Thoracic aorta (tissue), 2 donors: Measurements from ENCODE around the gene SLC36A3. TPM values are rescaled to one million over a fixed set of nuclear protein-coding genes. Genes with fewer than 3 reads are reported as not detected.

Source experiments
- ATAC-seq: fragments of 150-250 bp; one replicate; pipeline ENCODE4 v1.8.0; 2017; ENCODE audit warnings: low read depth; ENCODE audit not compliant: insufficient number of reproducible peaks, low FRiP score
- DNase-seq: peaks from one replicate; pipeline ENCODE4 v3.0.0-alpha.2; 2020; ENCODE audit warnings: low spot score
- H3K27ac ChIP-seq, 2 donors: fragments of 200-600 bp; sonication (generic); 1 replicate in 1 of 2; 2 replicates in 1 of 2; pipeline ENCODE4 v1.5.1; 2016; ENCODE audit warnings: mild to moderate bottlenecking in 2 of 2, moderate library complexity in 2 of 2
- H3K27me3 ChIP-seq: fragments of 200-600 bp; sonication (generic); replicated peaks from 2 replicates; pipeline ENCODE4 v1.6.0; 2016; ENCODE audit warnings: mild to moderate bottlenecking; ENCODE audit not compliant: insufficient read depth
- H3K36me3 ChIP-seq: fragments of 200-600 bp; sonication (generic); one replicate; pipeline ENCODE4 v1.5.1; 2016
- H3K4me1 ChIP-seq, 2 donors: fragments of 200-600 bp; sonication (generic); 1 replicate in 1 of 2; 2 replicates in 1 of 2; pipeline versions ENCODE4 v1.5.1 to v1.6.0; 2016; ENCODE audit warnings: low read depth in 2 of 2, mild to moderate bottlenecking in 1 of 2; ENCODE audit not compliant: control insufficient read depth in 1 of 2
- H3K4me3 ChIP-seq: fragments of 200-600 bp; sonication (generic); 2 replicates; pipeline ENCODE4 v1.5.1; 2016; ENCODE audit warnings: mild to moderate bottlenecking
- H3K9me3 ChIP-seq: fragments of 200-600 bp; sonication (generic); 2 replicates; pipeline ENCODE4 v1.5.1; 2016
- total RNA-seq, 2 donors: library from RNA; depleted of rRNA; stranded (reverse); fragments of >200 nt; gene quantifications; one replicate each; pipeline versions ENCODE4 v1.1.0 to v1.2.3, GENCODE V29; 2016
- TF ChIP-seq, protein P1 (sequence below): fragments of 200-600 bp; sonication (generic); IDR thresholded peaks from one replicate; pipeline ENCODE4 v1.5.1; 2019; ENCODE audit warnings: antibody characterized with exemption

SLC36A3 gene
- not detected for total RNA-seq

DNA sequence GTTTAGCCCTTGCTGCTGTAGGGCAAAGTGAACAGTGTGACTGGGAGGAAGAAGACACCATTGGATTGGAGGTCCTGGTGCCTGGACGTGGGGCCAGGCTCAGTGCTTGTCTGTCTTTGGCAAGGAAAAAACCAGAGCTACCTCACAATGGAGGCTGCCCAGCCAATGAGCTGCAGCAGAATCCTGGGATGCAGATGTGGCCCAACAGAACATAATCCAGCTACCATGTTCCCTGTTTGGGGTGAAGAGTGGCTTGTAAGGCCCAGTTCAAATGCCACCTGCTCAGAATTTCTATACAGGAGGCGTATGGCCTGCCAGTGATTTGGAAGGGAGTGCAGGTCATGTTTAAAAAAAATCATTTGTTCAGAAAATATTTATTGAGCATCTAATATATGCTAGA, at the start of gene SLC36A3:
Gene SLC36A3 (minus strand): TSS at position 101 of the 400 bp plus-strand sequence. CDS start 412 bp downstream, outside the sequence.
- Histone ChIP-seq H3K27ac (no peak within 1 kb of the TSS), H3K4me3 (no peak within 1 kb of the TSS), H3K9me3 (no peaks in the 10 kb centered on the region), H3K4me1 (no peaks in the 10 kb centered on the region), H3K27me3 (no peaks in the 10 kb centered on the region), H3K36me3 (no peaks in the 10 kb centered on the region)
- ATAC-seq, result no peak
- TF ChIP-seq, protein P1, sequence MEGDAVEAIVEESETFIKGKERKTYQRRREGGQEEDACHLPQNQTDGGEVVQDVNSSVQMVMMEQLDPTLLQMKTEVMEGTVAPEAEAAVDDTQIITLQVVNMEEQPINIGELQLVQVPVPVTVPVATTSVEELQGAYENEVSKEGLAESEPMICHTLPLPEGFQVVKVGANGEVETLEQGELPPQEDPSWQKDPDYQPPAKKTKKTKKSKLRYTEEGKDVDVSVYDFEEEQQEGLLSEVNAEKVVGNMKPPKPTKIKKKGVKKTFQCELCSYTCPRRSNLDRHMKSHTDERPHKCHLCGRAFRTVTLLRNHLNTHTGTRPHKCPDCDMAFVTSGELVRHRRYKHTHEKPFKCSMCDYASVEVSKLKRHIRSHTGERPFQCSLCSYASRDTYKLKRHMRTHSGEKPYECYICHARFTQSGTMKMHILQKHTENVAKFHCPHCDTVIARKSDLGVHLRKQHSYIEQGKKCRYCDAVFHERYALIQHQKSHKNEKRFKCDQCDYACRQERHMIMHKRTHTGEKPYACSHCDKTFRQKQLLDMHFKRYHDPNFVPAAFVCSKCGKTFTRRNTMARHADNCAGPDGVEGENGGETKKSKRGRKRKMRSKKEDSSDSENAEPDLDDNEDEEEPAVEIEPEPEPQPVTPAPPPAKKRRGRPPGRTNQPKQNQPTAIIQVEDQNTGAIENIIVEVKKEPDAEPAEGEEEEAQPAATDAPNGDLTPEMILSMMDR, result no peak
- no peak for DNase-seq

DNA sequence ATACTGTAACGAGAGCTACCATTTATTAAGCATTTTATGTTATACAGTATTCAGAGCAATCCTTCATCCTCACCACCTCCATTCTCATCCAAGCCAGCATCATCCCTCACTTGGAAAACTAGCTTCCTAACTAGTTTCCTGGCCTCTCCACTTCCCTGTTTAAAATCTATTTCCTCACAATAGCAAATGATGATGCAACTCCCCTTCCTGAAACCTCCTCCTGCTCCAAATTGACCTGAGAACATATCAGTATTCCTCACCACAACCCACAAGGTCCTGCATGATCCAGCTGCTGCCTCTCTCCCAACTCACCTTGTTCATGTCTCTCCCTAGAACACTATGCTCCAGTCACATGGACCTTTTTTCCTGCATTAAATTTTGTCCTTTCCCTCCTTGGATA, 48.1 kb upstream of the SLC36A3 start:
- Histone ChIP-seq H3K36me3 (no peaks in the 10 kb centered on the region), H3K27me3 (no peaks in the 10 kb centered on the region), H3K9me3 (no peaks in the 10 kb centered on the region), H3K4me3 (no peak overlapping the region), H3K27ac (no peak overlapping the region), H3K4me1 (no peaks in the 10 kb centered on the region)
- ATAC-seq (no peak), DNase-seq (no peak)
- TF ChIP-seq, protein P1, result no peak

DNA sequence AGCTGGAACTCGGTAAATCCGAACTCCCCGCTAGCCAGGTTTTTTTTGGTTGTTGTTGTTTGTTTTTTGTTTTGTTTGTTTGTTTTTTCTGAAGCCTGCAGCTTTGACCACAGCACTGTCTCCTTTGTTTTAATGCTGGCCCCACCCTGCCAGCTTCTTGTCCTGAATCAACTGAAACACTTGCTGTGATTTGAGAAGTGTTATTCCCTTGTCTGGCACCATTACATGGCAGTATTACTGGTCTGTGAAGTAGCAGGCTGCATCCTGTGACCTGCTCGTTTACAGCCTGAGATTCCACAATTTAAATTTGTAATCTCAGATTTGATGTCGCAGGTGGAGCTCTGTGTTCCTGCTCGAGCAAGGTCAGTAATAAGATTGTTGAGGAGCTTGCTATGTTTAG, 45.2 kb upstream of the SLC36A3 start:
- Histone ChIP-seq H3K27ac (no peak overlapping the region), H3K4me3 (no peak overlapping the region), H3K27me3 (no peaks in the 10 kb centered on the region), H3K36me3 (no peaks in the 10 kb centered on the region), H3K4me1 (peaks cover 0 to 8% of the 10 kb centered on the region in 2 donors), H3K9me3 (no peaks in the 10 kb centered on the region)
- no peak for DNase-seq
- TF ChIP-seq, protein P1, result no peak
- ATAC-seq, result no peak

DNA sequence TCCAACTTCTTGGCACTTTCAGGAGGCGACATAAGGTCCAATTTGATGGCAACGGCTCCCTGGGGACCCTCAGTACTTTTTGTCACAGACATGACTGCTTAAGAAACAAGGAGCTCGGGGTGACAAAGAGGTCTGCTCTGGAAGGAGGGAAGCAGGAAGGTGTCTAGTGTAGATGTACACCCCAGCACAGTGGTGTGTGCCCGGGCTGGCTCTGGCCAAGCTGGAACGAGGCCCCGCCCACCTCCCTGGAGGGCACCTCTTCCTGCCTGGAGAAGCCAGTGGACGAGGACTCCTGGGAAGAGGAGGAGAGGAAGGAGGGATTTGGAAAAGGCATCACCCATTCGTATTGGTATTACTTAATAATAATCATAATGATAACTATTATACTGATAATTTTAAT, 43.8 kb upstream of the SLC36A3 start, which contains the start of gene SLC36A2:
Gene SLC36A2 (minus strand): TSS at position 191 of the 400 bp plus-strand sequence. CDS start 99 bp downstream, at position 92.
- Histone ChIP-seq H3K4me3 (no peak within 1 kb of the TSS), H3K9me3 (no peaks in the 10 kb centered on the region), H3K27me3 (no peaks in the 10 kb centered on the region), H3K4me1 (peaks cover 0 to 8% of the 10 kb centered on the region in 2 donors), H3K36me3 (no peaks in the 10 kb centered on the region), H3K27ac (no peak within 1 kb of the TSS)
- TF ChIP-seq, protein P1, result no peak
- ATAC-seq (no peak), DNase-seq (no peak)

DNA sequence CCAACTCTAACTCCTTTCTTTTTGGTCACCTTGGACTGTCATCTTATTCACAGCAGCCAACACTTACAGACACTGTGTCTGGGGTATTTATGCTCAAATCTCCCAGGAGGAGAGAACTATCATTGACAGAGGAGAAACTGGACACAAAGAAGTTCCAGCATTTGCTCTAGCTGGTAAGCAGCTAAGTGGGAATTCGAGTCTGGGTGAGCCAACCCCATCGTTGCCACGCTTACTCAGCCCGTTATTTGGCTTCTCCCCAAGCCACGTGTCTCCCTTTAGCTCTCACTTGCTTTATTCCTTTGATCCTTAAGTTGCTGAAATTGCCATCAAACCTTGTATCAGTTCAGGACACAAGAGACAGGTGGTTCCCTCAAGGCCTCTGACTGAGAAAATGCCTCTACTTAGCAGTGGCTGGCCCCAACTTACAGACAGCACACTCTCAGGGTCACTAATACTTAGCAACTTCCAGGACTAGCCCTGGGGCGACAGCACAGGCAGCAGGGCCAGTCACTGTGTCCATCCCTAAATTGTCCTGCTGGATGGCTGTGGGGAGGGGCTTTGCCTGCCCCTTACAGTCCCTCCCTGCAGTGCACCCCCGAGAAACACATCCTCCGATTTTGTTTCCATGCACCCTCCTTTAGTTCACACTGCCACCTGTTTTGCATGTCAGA, 42.4 kb upstream of the SLC36A3 start:
- Histone ChIP-seq H3K4me3 (no peak overlapping the region), H3K4me1 (peaks cover 0 to 8% of the 10 kb centered on the region in 2 donors), H3K27me3 (no peaks in the 10 kb centered on the region), H3K9me3 (no peaks in the 10 kb centered on the region), H3K27ac (no peak overlapping the region), H3K36me3 (no peaks in the 10 kb centered on the region)
- DNase-seq, result no peak
- TF ChIP-seq, protein P1, result no peak
- ATAC-seq, result no peak
